Measurements from ENCODE around the gene RYR3.

DNA sequence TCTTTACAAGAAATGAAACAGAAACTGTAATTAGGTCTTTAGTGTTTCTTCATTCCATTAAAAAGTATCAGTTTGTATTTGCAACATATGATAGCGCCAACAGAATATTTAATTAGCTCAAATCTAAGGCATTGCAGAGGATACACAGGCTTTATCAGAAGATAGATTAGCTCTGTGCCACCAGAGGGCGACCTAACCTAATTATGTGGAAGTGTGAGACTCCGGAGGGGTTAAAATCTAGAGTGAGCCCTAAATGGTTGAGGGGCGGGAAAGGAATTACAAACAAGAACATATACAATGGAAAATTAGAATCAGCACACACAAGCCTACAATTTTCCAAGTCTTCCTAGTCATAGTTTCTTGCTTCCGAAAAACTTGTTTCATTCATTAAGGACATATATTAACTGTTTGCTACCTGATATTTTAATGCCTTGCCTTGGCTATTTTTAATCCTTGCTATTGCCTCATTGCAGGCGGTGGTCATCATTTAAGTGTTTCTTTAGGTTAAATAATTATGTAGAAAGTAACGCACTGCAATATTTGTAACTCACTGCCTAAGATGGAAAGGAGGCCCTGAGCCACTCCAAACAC is 18.0 kb upstream of the RYR3 start:
- TF ChIP-seq, protein P1, sequence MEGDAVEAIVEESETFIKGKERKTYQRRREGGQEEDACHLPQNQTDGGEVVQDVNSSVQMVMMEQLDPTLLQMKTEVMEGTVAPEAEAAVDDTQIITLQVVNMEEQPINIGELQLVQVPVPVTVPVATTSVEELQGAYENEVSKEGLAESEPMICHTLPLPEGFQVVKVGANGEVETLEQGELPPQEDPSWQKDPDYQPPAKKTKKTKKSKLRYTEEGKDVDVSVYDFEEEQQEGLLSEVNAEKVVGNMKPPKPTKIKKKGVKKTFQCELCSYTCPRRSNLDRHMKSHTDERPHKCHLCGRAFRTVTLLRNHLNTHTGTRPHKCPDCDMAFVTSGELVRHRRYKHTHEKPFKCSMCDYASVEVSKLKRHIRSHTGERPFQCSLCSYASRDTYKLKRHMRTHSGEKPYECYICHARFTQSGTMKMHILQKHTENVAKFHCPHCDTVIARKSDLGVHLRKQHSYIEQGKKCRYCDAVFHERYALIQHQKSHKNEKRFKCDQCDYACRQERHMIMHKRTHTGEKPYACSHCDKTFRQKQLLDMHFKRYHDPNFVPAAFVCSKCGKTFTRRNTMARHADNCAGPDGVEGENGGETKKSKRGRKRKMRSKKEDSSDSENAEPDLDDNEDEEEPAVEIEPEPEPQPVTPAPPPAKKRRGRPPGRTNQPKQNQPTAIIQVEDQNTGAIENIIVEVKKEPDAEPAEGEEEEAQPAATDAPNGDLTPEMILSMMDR (IDR thresholded peaks at IDR 0.05) = peak; percentile 60 to 63 (median 63)
- no peak for TF ChIP-seq POLR2A (IDR thresholded peaks at IDR 0.05; ENCODE audit: low read depth)
- no peak for TF ChIP-seq EP300 (IDR thresholded peaks at IDR 0.05)

Measured in esophagus muscularis mucosa (tissue), 4 donors.